Measurements from ENCODE around the gene CYB561D1. TPM values are rescaled to one million over a fixed set of nuclear protein-coding genes. Genes with fewer than 3 reads are reported as not detected.

The CYB561D1 gene
- total and polyA plus RNA-seq, 10 of the 15 experiments (the other 5 are each of a cell fraction or from before 2014, with no cell fraction given) = 0.68 to 9.0 (median 3.3) TPM

- no peak for TF ChIP-seq POU2F2 (IDR thresholded peaks at IDR 0.05; ENCODE audit: borderline replicate concordance, low read depth, low read length)
- TF ChIP-seq, protein P1, sequence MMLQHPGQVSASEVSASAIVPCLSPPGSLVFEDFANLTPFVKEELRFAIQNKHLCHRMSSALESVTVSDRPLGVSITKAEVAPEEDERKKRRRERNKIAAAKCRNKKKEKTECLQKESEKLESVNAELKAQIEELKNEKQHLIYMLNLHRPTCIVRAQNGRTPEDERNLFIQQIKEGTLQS (IDR thresholded peaks at IDR 0.05; ENCODE audit: borderline replicate concordance, extremely low read depth, low read depth, low read length) = no peak
- peak; percentile 73 for TF ChIP-seq IKZF1 (conservative IDR thresholded peaks at IDR 0.05)
- no peak for TF ChIP-seq HCFC1 (IDR thresholded peaks at IDR 0.05; ENCODE audit: low read length)
- TF ChIP-seq, protein P2, sequence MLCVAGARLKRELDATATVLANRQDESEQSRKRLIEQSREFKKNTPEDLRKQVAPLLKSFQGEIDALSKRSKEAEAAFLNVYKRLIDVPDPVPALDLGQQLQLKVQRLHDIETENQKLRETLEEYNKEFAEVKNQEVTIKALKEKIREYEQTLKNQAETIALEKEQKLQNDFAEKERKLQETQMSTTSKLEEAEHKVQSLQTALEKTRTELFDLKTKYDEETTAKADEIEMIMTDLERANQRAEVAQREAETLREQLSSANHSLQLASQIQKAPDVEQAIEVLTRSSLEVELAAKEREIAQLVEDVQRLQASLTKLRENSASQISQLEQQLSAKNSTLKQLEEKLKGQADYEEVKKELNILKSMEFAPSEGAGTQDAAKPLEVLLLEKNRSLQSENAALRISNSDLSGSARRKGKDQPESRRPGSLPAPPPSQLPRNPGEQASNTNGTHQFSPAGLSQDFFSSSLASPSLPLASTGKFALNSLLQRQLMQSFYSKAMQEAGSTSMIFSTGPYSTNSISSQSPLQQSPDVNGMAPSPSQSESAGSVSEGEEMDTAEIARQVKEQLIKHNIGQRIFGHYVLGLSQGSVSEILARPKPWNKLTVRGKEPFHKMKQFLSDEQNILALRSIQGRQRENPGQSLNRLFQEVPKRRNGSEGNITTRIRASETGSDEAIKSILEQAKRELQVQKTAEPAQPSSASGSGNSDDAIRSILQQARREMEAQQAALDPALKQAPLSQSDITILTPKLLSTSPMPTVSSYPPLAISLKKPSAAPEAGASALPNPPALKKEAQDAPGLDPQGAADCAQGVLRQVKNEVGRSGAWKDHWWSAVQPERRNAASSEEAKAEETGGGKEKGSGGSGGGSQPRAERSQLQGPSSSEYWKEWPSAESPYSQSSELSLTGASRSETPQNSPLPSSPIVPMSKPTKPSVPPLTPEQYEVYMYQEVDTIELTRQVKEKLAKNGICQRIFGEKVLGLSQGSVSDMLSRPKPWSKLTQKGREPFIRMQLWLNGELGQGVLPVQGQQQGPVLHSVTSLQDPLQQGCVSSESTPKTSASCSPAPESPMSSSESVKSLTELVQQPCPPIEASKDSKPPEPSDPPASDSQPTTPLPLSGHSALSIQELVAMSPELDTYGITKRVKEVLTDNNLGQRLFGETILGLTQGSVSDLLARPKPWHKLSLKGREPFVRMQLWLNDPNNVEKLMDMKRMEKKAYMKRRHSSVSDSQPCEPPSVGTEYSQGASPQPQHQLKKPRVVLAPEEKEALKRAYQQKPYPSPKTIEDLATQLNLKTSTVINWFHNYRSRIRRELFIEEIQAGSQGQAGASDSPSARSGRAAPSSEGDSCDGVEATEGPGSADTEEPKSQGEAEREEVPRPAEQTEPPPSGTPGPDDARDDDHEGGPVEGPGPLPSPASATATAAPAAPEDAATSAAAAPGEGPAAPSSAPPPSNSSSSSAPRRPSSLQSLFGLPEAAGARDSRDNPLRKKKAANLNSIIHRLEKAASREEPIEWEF (IDR thresholded peaks at IDR 0.05; ENCODE audit: insufficient replicate concordance, low read depth, low read length) = no peak
- no peak for TF ChIP-seq ATF2 (IDR thresholded peaks at IDR 0.05; ENCODE audit: low read length)
- TF ChIP-seq NR2C1 (IDR thresholded peaks at IDR 0.05) = 0 out of 2 replicates have a peak, but pooled peaks have one; percentile 7
- 0 out of 2 replicates have a peak, but pooled peaks have one; percentile 25 for TF ChIP-seq NBN (IDR thresholded peaks at IDR 0.05)
- TF ChIP-seq HDAC6 (IDR thresholded peaks at IDR 0.05; ENCODE audit: unreplicated experiment) = no peak
- TF ChIP-seq EED (IDR thresholded peaks at IDR 0.05; ENCODE audit: low read depth) = no peak
- peak; percentile 38; the same call in 1 of the 2 replicates for TF ChIP-seq RB1 (IDR thresholded peaks at IDR 0.05; ENCODE audit: borderline replicate concordance)
- peak; percentile 46; the same call in 1 of the 2 replicates for TF ChIP-seq DPF2 (IDR thresholded peaks at IDR 0.05)
- 0 out of 2 replicates have a peak, but pooled peaks have one; percentile 53 for TF ChIP-seq NR2F1 (conservative IDR thresholded peaks at IDR 0.05)
- no peak for TF ChIP-seq POLR2AphosphoS5 (IDR thresholded peaks at IDR 0.05; ENCODE audit: low read length)
- no peak for TF ChIP-seq IKZF2 (IDR thresholded peaks at IDR 0.05)
- TF ChIP-seq SMAD1 (IDR thresholded peaks at IDR 0.05; ENCODE audit: low read depth, partially characterized antibody) = no peak
Observed at GRCh38 chr1:109509176-109510134, 15.6 kb downstream of the CYB561D1 start, which contains the start of gene AMIGO1 (continued).
